Smooth muscle cell (in vitro differentiated cells): ENCODE results near the gene SOCS3. TPM values are rescaled to one million over a fixed set of nuclear protein-coding genes. Genes with fewer than 3 reads are reported as not detected.
A peak's percentile ranks its signal among the peaks of the same experiment; 100 is the strongest.

Experiments
- DNase-seq: peaks from one replicate; lab custom pipeline; 2025; ENCODE audit not compliant: unreplicated experiment; lab: John Stamatoyannopoulos, UW
- H2AFZ ChIP-seq: fragments of 200-600 bp; sonication (generic); 2 replicates; pipeline ENCODE4 v1.6.0; 2016; ENCODE audit warnings: antibody characterized with exemption, low read depth, mild to moderate bottlenecking
- H3F3A ChIP-seq: fragments of 200-600 bp; sonication (generic); 2 replicates; pipeline ENCODE4 v1.6.0; 2017; ENCODE audit warnings: antibody characterized with exemption, low read depth
- H3K27ac ChIP-seq: fragments of 200-600 bp; sonication (generic); 2 replicates; pipeline ENCODE4 v1.5.1; 2016; ENCODE audit warnings: low read depth, mild to moderate bottlenecking
- H3K27me3 ChIP-seq: fragments of 200-600 bp; sonication (generic); 2 replicates; pipeline ENCODE4 v1.6.1; 2016; ENCODE audit warnings: low read depth, mild to moderate bottlenecking
- H3K36me3 ChIP-seq: fragments of 200-600 bp; sonication (generic); 2 replicates; pipeline ENCODE4 v1.5.1; 2016; ENCODE audit warnings: low read depth
- H3K4me1 ChIP-seq: fragments of 200-600 bp; sonication (generic); 2 replicates; pipeline ENCODE4 v1.5.1; 2016; ENCODE audit warnings: low read depth
- H3K4me2 ChIP-seq: fragments of 200-600 bp; sonication (generic); 2 replicates; pipeline ENCODE4 v1.6.0; 2016; ENCODE audit warnings: mild to moderate bottlenecking
- H3K4me3 ChIP-seq: fragments of 200-600 bp; sonication (generic); 2 replicates; pipeline ENCODE4 v1.5.1; 2016; ENCODE audit warnings: mild to moderate bottlenecking
- H3K79me2 ChIP-seq: fragments of 200-600 bp; sonication (generic); 2 replicates; pipeline ENCODE4 v1.6.0; 2016; ENCODE audit warnings: low read depth, mild to moderate bottlenecking
- H3K9ac ChIP-seq: fragments of 200-600 bp; sonication (generic); 2 replicates; pipeline ENCODE4 v1.6.0; 2016; ENCODE audit warnings: low read depth
- H3K9me3 ChIP-seq: fragments of 200-600 bp; sonication (generic); replicated peaks from 2 replicates; pipeline ENCODE4 v1.5.1; 2016; ENCODE audit warnings: low read depth
- H4K20me1 ChIP-seq: fragments of 200-600 bp; sonication (generic); 2 replicates; pipeline ENCODE4 v1.6.0; 2016; ENCODE audit warnings: low read depth
- WGBS: methylation state at CpG from one replicate; pipeline ENCODE4 v1.1.7; 2016; ENCODE audit warnings: low lambda C conversion rate; 5-methylcytosine and 5-hydroxymethylcytosine counted together
- polyA plus RNA-seq: library from polyadenylated mRNA; unstranded; fragments of >200 nt; fragmentation: Nextera tagmentation; extraction: Ambion mirVana; gene quantifications from 2 replicates; pipeline ENCODE4 v1.2.1, GENCODE V29; 2016
- total RNA-seq: library from RNA; depleted of rRNA; stranded (reverse); fragments of >200 nt; gene quantifications from 2 replicates; pipeline ENCODE4 v1.2.3, GENCODE V29; 2014
- TF ChIP-seq, protein P1 (sequence below): fragments of 200-600 bp; sonication (generic); IDR thresholded peaks from 2 replicates; pipeline ENCODE4 v1.5.1; 2017; ENCODE audit warnings: borderline replicate concordance, mild to moderate bottlenecking, antibody characterized with exemption; ENCODE audit not compliant: insufficient read depth, poor library complexity, severe bottlenecking

SOCS3 gene
- total and polyA plus RNA-seq, 2 experiments from 2014 or later: 116 to 310 TPM

DNA sequence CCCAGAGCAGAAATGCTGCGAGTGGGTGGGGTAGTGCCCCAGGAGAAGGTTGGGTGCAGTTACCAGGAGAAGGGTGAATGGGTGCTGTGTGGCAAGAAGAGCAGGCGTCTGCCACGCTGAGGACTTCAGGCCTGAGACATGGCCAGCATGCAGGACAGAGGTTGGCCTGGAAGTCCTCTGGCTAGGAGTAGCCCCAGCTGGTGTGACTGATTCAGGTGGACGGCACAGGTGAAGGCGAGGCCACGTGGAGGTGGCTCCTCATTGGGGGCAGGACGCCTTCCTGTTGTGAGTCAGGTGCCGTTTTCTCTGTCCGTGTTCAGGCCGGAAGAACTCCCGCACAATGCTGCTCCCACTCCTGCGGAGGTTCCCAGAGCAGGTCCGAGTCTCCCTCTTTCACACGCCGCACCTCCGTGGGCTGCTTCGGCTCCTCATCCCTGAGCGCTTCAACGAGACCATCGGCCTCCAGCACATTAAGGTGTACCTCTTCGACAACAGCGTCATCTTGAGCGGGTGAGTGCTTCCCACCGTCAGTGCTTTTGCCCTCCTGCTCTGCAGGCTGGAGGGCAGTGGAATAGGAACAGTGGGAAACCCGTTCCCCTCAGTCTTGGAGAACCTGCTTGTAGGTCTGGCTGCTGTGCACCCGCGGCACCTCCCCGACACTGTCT, 39.3 kb upstream of the SOCS3 start:
- Histone ChIP-seq H3K27ac (peak overlapping the region; percentile 82), H3K4me2 (no peak overlapping the region), H3K9me3 (no peaks in the 10 kb centered on the region), H4K20me1 (peaks cover 26% of the 10 kb centered on the region), H3K27me3 (no peaks in the 10 kb centered on the region), H3K4me1 (peaks cover 8% of the 10 kb centered on the region), H3K36me3 (no peaks in the 10 kb centered on the region), H3K9ac (no peak overlapping the region), H3K4me3 (no peak overlapping the region), H2AFZ (no peak overlapping the region), H3K79me2 (peaks cover 52% of the 10 kb centered on the region), H3F3A (peaks cover 32% of the 10 kb centered on the region)
- TF ChIP-seq, protein P1, sequence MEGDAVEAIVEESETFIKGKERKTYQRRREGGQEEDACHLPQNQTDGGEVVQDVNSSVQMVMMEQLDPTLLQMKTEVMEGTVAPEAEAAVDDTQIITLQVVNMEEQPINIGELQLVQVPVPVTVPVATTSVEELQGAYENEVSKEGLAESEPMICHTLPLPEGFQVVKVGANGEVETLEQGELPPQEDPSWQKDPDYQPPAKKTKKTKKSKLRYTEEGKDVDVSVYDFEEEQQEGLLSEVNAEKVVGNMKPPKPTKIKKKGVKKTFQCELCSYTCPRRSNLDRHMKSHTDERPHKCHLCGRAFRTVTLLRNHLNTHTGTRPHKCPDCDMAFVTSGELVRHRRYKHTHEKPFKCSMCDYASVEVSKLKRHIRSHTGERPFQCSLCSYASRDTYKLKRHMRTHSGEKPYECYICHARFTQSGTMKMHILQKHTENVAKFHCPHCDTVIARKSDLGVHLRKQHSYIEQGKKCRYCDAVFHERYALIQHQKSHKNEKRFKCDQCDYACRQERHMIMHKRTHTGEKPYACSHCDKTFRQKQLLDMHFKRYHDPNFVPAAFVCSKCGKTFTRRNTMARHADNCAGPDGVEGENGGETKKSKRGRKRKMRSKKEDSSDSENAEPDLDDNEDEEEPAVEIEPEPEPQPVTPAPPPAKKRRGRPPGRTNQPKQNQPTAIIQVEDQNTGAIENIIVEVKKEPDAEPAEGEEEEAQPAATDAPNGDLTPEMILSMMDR: no peak
- WGBS: 84% methylated on average over 28 of the region's 28 CpGs
- DNase-seq: no peak

DNA sequence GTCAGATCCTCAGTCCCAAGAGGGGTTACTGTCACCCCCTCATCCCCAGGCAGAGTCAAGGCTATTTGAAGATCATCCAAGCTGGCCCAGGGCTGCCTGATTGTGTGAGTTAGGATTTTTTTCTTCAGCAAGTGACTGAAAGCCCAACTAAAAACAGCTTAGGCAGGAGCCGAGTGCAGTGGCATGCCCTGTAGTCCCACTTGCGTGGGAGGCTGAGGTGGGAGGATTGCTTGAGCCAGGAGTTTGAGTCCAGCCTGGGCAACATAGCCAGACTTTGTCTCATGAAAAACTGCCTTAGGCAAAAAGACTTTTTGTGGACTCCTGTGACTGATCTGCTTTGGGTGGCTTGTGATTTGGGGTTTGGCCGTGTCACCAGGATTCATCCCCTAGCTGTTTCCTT, 38.5 kb upstream of the SOCS3 start:
- Histone ChIP-seq H3K4me1 (peaks cover 8% of the 10 kb centered on the region), H3K9ac (peak overlapping the region; percentile 24), H4K20me1 (peaks cover 26% of the 10 kb centered on the region), H3K27me3 (no peaks in the 10 kb centered on the region), H3K9me3 (no peaks in the 10 kb centered on the region), H2AFZ (no peak overlapping the region), H3K36me3 (no peaks in the 10 kb centered on the region), H3K4me3 (no peak overlapping the region), H3K4me2 (peak overlapping the region; percentile 55), H3K79me2 (peaks cover 49% of the 10 kb centered on the region), H3F3A (peaks cover 32% of the 10 kb centered on the region), H3K27ac (peak overlapping the region; percentile 82)
- no peak for DNase-seq
- 61% methylated on average over 3 of the region's 3 CpGs for WGBS
- TF ChIP-seq, protein P1: no peak

DNA sequence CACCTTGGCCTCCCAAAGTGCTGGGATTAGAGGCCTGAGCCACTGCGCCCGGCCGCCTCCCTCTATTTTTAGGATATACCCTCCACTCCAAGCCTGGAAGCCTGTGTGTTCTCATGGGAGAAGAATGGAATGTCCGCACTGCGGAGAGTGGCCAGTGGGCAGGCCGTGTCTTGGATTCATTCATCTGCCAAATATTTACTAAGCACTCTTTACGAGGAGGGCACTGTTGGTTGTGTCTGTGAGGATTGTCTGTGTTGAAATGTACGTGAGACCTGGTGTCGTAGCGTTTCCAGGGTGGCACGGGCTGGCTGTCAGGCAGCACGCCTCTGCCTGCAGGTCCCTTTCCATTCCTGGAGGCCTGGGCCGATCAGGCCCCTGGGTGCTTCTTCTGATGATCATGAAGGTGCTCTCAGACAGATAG, 37.8 kb upstream of the SOCS3 start:
- Histone ChIP-seq H4K20me1 (peaks cover 26% of the 10 kb centered on the region), H3K27ac (peak overlapping the region; percentile 82), H3K79me2 (peaks cover 48% of the 10 kb centered on the region), H3K9ac (peak overlapping the region; percentile 24), H3K4me1 (peaks cover 8% of the 10 kb centered on the region), H3F3A (peaks cover 32% of the 10 kb centered on the region), H3K4me3 (no peak overlapping the region), H3K9me3 (no peaks in the 10 kb centered on the region), H3K27me3 (no peaks in the 10 kb centered on the region), H3K4me2 (peak overlapping the region; percentile 55), H3K36me3 (no peaks in the 10 kb centered on the region), H2AFZ (no peak overlapping the region)
- TF ChIP-seq, protein P1: no peak
- DNase-seq: no peak
- WGBS: 23% methylated on average over 13 of the region's 13 CpGs
